H1 (cell line): ENCODE data around the gene OLA1. TPM values are rescaled to one million over a fixed set of nuclear protein-coding genes. Genes with fewer than 3 reads are reported as not detected.

Experiments
- CTCF ChIA-PET: fragments of 300-600 bp; sonication (Branson Sonifier 250); formaldehyde crosslinking; loops from one replicate; lab custom pipeline; 2021; ENCODE audit not compliant: partially characterized antibody; lab: Charles Lee
- POLR2A ChIA-PET: fragments of 300-600 bp; sonication (Branson Sonifier 250); formaldehyde crosslinking; loops from one replicate; lab custom pipeline; 2021; ENCODE audit warnings: inconsistent platforms; ENCODE audit not compliant: partially characterized antibody; lab: Charles Lee
- DNase-seq, 2 experiments: peaks; one replicate each; pipeline versions ENCODE4 v3.0.0 to v3.0.0-alpha.2; 2010 to 2022; ENCODE audit warnings: low spot score in 2 of 2, low read depth in 1 of 2, mixed read lengths in 1 of 2
- FAIRE-seq: peaks from 2 replicates; lab custom pipeline; 2011; peaks lifted over from hg19 to GRCh38; lab: Jason Lieb, UNC
- H2AFZ ChIP-seq: 2 replicates; pipeline ENCODE4 v1.8.1; 2012; ENCODE audit warnings: low read length, inconsistent platforms
- H2AK5ac ChIP-seq: 2 replicates; pipeline ENCODE4 v1.6.1; 2013; ENCODE audit warnings: low read depth, low read length
- H2BK120ac ChIP-seq: replicated peaks from 2 replicates; pipeline ENCODE3; 2013; ENCODE audit warnings: low read depth, low read length, inconsistent platforms
- H2BK12ac ChIP-seq: 2 replicates; pipeline ENCODE4 v1.6.1; 2013; ENCODE audit warnings: low read depth, low read length
- H2BK15ac ChIP-seq: 2 replicates; pipeline ENCODE4 v1.6.1; 2013; ENCODE audit warnings: low read length
- H2BK20ac ChIP-seq: 2 replicates; pipeline ENCODE4 v1.6.1; 2013; ENCODE audit warnings: low read length
- H2BK5ac ChIP-seq: 2 replicates; pipeline ENCODE4 v1.6.1; 2013; ENCODE audit warnings: low read depth, low read length
- H3K14ac ChIP-seq: 2 replicates; pipeline ENCODE4 v1.6.1; 2013; ENCODE audit warnings: inconsistent platforms; ENCODE audit not compliant: insufficient read length
- H3K18ac ChIP-seq: 2 replicates; pipeline ENCODE4 v1.6.1; 2013; ENCODE audit warnings: low read length; ENCODE audit errors: extremely low read depth
- H3K23ac ChIP-seq: 2 replicates; pipeline ENCODE4 v1.6.1; 2013; ENCODE audit warnings: inconsistent platforms; ENCODE audit not compliant: insufficient read length
- H3K23me2 ChIP-seq: 2 replicates; pipeline ENCODE4 v1.6.1; 2013; ENCODE audit warnings: low read depth, low read length
- H3K27ac ChIP-seq: 2 replicates; pipeline ENCODE4 v1.6.1; 2011; ENCODE audit warnings: low read depth, low read length, inconsistent platforms
- H3K27me3 ChIP-seq, 4 experiments: replicated peaks in 1 of 4; 1 replicate in 1 of 4; 2 replicates in 3 of 4; pipeline versions ENCODE4 v1.6.1 to v1.8.1; 2011 to 2013; ENCODE audit warnings: low read length in 3 of 4, mild to moderate bottlenecking in 3 of 4, inconsistent platforms in 2 of 4, mixed read lengths in 2 of 4, moderate library complexity in 1 of 4; ENCODE audit not compliant: control insufficient read depth in 3 of 4, insufficient read depth in 3 of 4; ENCODE audit errors: extremely low read depth in 1 of 4
- H3K36me3 ChIP-seq, 4 experiments: 2 replicates each; pipeline versions ENCODE4 v1.6.1 to v1.8.1; 2011 to 2013; ENCODE audit warnings: mild to moderate bottlenecking in 4 of 4, low read length in 3 of 4, moderate library complexity in 2 of 4, control low read depth in 1 of 4, inconsistent platforms in 1 of 4; ENCODE audit not compliant: insufficient read depth in 4 of 4, control insufficient read depth in 2 of 4
- H3K4ac ChIP-seq: replicated peaks from 2 replicates; pipeline ENCODE3; 2013; ENCODE audit warnings: low read length, low read depth, mixed read lengths, inconsistent platforms; ENCODE audit not compliant: insufficient read length
- H3K4me1 ChIP-seq, 4 experiments: replicated peaks in 1 of 4; 1 replicate in 1 of 4; 2 replicates in 3 of 4; pipeline versions ENCODE4 v1.6.1 to v1.8.1; 2011 to 2013; ENCODE audit warnings: low read length in 3 of 4, inconsistent platforms in 2 of 4, mixed read lengths in 1 of 4; ENCODE audit not compliant: insufficient read depth in 4 of 4, control insufficient read depth in 3 of 4
- H3K4me2 ChIP-seq, 2 experiments: 2 replicates each; pipeline versions ENCODE4 v1.6.1 to v1.8.1; 2011 to 2013; ENCODE audit warnings: low read depth in 2 of 2, low read length in 2 of 2, control low read depth in 1 of 2, inconsistent platforms in 1 of 2, mild to moderate bottlenecking in 1 of 2; ENCODE audit not compliant: insufficient read depth in 1 of 2
- H3K4me3 ChIP-seq, 4 experiments: fragments of 200-600, 300-600 bp in 1 of 4; sonication (generic), shearing (Covaris generic), sonication (Bioruptor Twin) in 1 of 4; 2 replicates each; pipeline versions ENCODE4 v1.5.1 to v1.8.1; 2011 to 2016; ENCODE audit warnings: low read length in 4 of 4, low read depth in 3 of 4, control low read depth in 2 of 4, inconsistent platforms in 2 of 4, mild to moderate bottlenecking in 2 of 4, mixed read lengths in 1 of 4, moderate library complexity in 1 of 4; ENCODE audit not compliant: insufficient read depth in 2 of 4; ENCODE audit errors: extremely low read depth in 1 of 4
- H3K56ac ChIP-seq: replicated peaks from 2 replicates; pipeline ENCODE3; 2013; ENCODE audit warnings: low read depth, mild to moderate bottlenecking, mixed read lengths, low read length, inconsistent platforms; ENCODE audit not compliant: insufficient read length
- H3K79me1 ChIP-seq: 2 replicates; pipeline ENCODE4 v1.6.1; 2013; ENCODE audit warnings: low read depth, low read length, control low read depth
- H3K79me2 ChIP-seq, 2 experiments: 2 replicates each; pipeline versions ENCODE4 v1.6.1 to v1.8.1; 2012 to 2013; ENCODE audit warnings: low read length in 2 of 2, mild to moderate bottlenecking in 2 of 2, inconsistent platforms in 1 of 2; ENCODE audit not compliant: insufficient read depth in 2 of 2, control insufficient read depth in 1 of 2
- H3K9ac ChIP-seq, 4 experiments: replicated peaks in 1 of 4; 1 replicate in 1 of 4; 2 replicates in 3 of 4; pipeline versions ENCODE4 v1.6.1 to v1.8.1; 2011 to 2013; ENCODE audit warnings: low read depth in 3 of 4, low read length in 3 of 4, control low read depth in 2 of 4, mild to moderate bottlenecking in 2 of 4, moderate library complexity in 2 of 4, inconsistent platforms in 1 of 4; ENCODE audit errors: extremely low read depth in 1 of 4
- H3K9me3 ChIP-seq, 2 experiments: 2 replicates each; pipeline versions ENCODE4 v1.6.1 to v1.8.1; 2012 to 2013; ENCODE audit warnings: mild to moderate bottlenecking in 2 of 2, moderate library complexity in 2 of 2, control low read depth in 1 of 2, inconsistent platforms in 1 of 2, low read depth in 1 of 2, low read length in 1 of 2, mixed read lengths in 1 of 2; ENCODE audit not compliant: insufficient read depth in 2 of 2
- H4K20me1 ChIP-seq, 2 experiments: replicated peaks in 1 of 2; 2 replicates each; pipeline versions ENCODE3 to v1.8.1; 2011 to 2013; ENCODE audit warnings: inconsistent platforms in 2 of 2, low read length in 2 of 2, mild to moderate bottlenecking in 1 of 2; ENCODE audit not compliant: insufficient read depth in 2 of 2, control insufficient read depth in 1 of 2
- H4K5ac ChIP-seq: 2 replicates; pipeline ENCODE4 v1.6.1; 2013; ENCODE audit warnings: low read length, low read depth, mixed read lengths, inconsistent platforms; ENCODE audit not compliant: insufficient read length
- H4K8ac ChIP-seq: 2 replicates; pipeline ENCODE4 v1.8.0; 2013; ENCODE audit warnings: mild to moderate bottlenecking, moderate library complexity, low read length, inconsistent platforms; ENCODE audit not compliant: insufficient read depth; ENCODE audit errors: extremely low read depth
- H4K91ac ChIP-seq: replicated peaks from 2 replicates; pipeline ENCODE3; 2013; ENCODE audit warnings: low read length, mixed read lengths, inconsistent platforms; ENCODE audit not compliant: insufficient read length
- CEBPB ChIP-seq: IDR thresholded peaks from 2 replicates; pipeline ENCODE4 v1.6.1; 2012; ENCODE audit warnings: low read depth, low read length
- POLR2A ChIP-seq, 2 experiments: IDR thresholded peaks; 1 replicate in 1 of 2; 2 replicates in 1 of 2; pipeline ENCODE4 v1.6.1; 2011; ENCODE audit warnings: low read depth in 2 of 2, low read length in 2 of 2, mild to moderate bottlenecking in 2 of 2; ENCODE audit errors: control extremely low read depth in 1 of 2
- RBBP5 ChIP-seq: IDR thresholded peaks from 2 replicates; pipeline ENCODE4 v1.7.1; 2012; ENCODE audit warnings: low read depth, mild to moderate bottlenecking, inconsistent platforms, low read length, moderate library complexity, borderline replicate concordance
- WGBS, 2 experiments: shearing (Covaris generic) in 1 of 2; methylation state at CpG; one replicate each; pipeline versions ENCODE4 v1.1.6 to v1.1.7; 2013 to 2015; ENCODE audit warnings: low lambda C conversion rate in 2 of 2, mixed read lengths in 2 of 2, inconsistent platforms in 1 of 2, low coverage in 1 of 2, missing lambda C conversion rate in 1 of 2; ENCODE audit not compliant: insufficient replicate concordance in 2 of 2, insufficient coverage in 1 of 2, insufficient read length in 1 of 2; ENCODE audit errors: extremely low coverage in 1 of 2, missing lambda C conversion rate in 1 of 2; 5-methylcytosine and 5-hydroxymethylcytosine counted together
- polyA plus RNA-seq, 7 experiments: library from polyadenylated mRNA; depleted of rRNA in 3 of 7; stranded (reverse) in 5 of 7; unstranded in 2 of 7; fragments of >200 nt in 5 of 7; fragments of 200-250 nt in 2 of 7; gene quantifications; 1 replicate in 5 of 7; 2 replicates in 1 of 7; 4 replicates in 1 of 7; pipeline versions ENCODE4 v1.2.1 to v1.2.3, GENCODE V29; 2011 to 2013; ENCODE audit warnings: missing spikeins in 2 of 7, mixed read lengths in 2 of 7
- total RNA-seq: library from RNA; stranded (reverse); fragmentation: NEBNext Ultra II Directional; extraction: Animal tissue kit (Norgen Biotek cat#: 25700); gene quantifications from 2 replicates; pipeline ENCODE4 v1.2.1, GENCODE V29; 2021

OLA1 gene
- total and polyA plus RNA-seq, 2 of the 8 experiments (the other 6 are each of a cell fraction or from before 2014, with no cell fraction given), result 39.3 to 158 TPM

DNA sequence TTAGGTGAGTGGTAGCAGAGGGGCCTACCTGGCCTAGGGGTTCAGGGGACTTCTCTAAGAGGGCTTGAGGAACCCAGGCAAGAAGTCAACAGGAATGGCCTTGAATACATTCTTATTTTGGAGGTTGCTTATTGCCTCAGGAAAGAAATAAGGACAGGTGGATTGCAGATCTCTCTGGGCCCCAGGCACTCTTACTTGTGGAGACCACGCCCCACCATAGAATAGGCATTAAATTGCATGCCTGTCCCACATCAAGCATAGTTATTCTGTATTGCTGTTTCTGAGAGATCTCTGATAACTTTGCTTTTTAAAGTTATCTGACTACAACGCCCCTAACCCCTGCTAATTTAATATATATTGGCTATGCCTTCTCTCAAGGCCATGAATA, 215.2 kb downstream of the OLA1 start:
- H3K18ac ChIP-seq, result no peak overlapping the region
- no peaks in the 10 kb centered on the region for H4K20me1 ChIP-seq
- H2BK5ac ChIP-seq, result no peak overlapping the region
- H3K9ac ChIP-seq, result no peak overlapping the region
- no peak overlapping the region for H2BK12ac ChIP-seq
- no peak overlapping the region for H3K56ac ChIP-seq
- FAIRE-seq (no peak), DNase-seq (no peak)
- H4K8ac ChIP-seq, result no peak overlapping the region
- CTCF ChIA-PET, result interaction anchor here (0.8 to 2.0 kb wide), 2 partner anchors 8 to 18 kb away, joined by 3 to 5 read pairs; no protein-coding TSS in a partner anchor
- H3K4me3 ChIP-seq, result no peak overlapping the region
- no peak overlapping the region for H4K5ac ChIP-seq
- H3K27ac ChIP-seq, result no peak overlapping the region
- 84% methylated on average over 2 of the region's 2 CpGs; no CpG with 5 or more reads in 1 of the 2 experiments for WGBS, 2 experiments
- no peaks in the 10 kb centered on the region for H3K79me2 ChIP-seq
- no peaks in the 10 kb centered on the region for H3K27me3 ChIP-seq
- H3K9me3 ChIP-seq, result no peaks in the 10 kb centered on the region
- no peak overlapping the region for H3K4ac ChIP-seq
- H2BK15ac ChIP-seq, result no peak overlapping the region
- no peak overlapping the region for H2BK120ac ChIP-seq
- no peak overlapping the region for H3K4me2 ChIP-seq
- H4K91ac ChIP-seq, result no peak overlapping the region
- POLR2A ChIA-PET, result no interaction called here
- TF ChIP-seq POLR2A (IDR thresholded peaks at IDR 0.05; ENCODE audit: control extremely low read depth in 1 of 2, low read depth in 2 of 2, low read length in 2 of 2) (no peak), CEBPB (no peak), RBBP5 (no peak)
- H3K23me2 ChIP-seq, result no peaks in the 10 kb centered on the region
- H2BK20ac ChIP-seq, result no peak overlapping the region
- no peak overlapping the region for H3K23ac ChIP-seq
- no peak overlapping the region for H2AK5ac ChIP-seq
- H3K79me1 ChIP-seq, result no peaks in the 10 kb centered on the region
- no peak overlapping the region for H3K14ac ChIP-seq
- no peak overlapping the region for H2AFZ ChIP-seq
- no peaks in the 10 kb centered on the region for H3K36me3 ChIP-seq
- H3K4me1 ChIP-seq, result peaks cover 0 to 3% (median 1%) of the 10 kb centered on the region in 4 experiments; a peak in 3 of 7 replicates
